Activated CD4-positive, CD25-positive, alpha-beta regulatory T cell treated with anti-CD3 and anti-CD28 coated beads, Interleukin-2, amount 50 U/mL, for 24 hours (primary cell): ENCODE data around the gene TCEAL7.

Experiments used
- ATAC-seq, 2 donors: fragments of 150-1000 bp; cut with Tn5 transposase; one replicate each; pipeline ENCODE4 v1.10.0; 2021; ENCODE audit warnings: mild to moderate bottlenecking in 1 of 2, moderate library complexity in 1 of 2

The TCEAL7 gene

DNA sequence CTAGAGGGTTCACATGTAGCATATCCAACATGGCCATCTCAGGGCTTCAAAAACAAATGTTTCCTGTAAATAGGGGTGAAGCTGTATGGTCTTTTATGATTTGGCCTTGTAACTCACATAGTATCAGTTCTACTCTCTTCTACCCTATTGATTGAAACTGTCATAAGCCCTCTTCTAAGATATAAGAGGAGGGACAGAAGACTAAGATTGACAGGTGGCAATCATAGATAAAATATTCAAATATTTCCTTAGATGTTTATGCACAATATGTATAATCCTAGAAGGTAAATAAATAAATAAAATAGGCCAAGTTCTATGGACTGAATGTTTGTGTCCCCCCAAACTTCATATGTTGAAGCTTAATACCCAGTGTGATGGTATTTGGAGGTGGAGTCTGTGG is 39.4 kb downstream of the TCEAL7 start:
- no peak for ATAC-seq

DNA sequence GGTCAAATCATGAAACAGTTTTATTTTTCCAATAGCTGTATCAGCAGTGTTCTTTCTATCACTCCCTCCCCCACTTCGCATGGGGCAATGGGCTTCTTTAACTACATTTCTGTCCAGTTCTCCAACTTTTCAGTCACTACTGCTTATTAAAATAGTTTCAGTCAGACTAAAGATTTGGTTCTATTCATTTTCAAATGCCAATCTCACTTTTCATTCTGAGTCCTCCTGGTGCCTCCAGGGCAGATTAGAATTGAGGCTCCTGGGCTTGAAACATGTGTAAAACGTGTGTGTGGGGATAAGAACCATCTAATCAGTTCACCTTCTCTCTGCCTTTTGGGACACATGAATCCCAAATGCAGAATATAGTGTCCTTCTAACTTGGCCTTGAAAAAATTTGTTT is 42.8 kb downstream of the TCEAL7 start:
- no peak for ATAC-seq

GRCh38 chrX:103373581-103373980 is 43.5 kb downstream of the TCEAL7 start:
- no peak for ATAC-seq

GRCh38 chrX:103376118-103376978 is 46.3 kb downstream of the TCEAL7 start, which contains the start of gene BEX3:
Gene BEX3, plus strand, starts transcription at chrX:103376538. Its CDS starts 984 bp downstream, at chrX:103377522.
- ATAC-seq = peak; percentile 79 to 88

DNA sequence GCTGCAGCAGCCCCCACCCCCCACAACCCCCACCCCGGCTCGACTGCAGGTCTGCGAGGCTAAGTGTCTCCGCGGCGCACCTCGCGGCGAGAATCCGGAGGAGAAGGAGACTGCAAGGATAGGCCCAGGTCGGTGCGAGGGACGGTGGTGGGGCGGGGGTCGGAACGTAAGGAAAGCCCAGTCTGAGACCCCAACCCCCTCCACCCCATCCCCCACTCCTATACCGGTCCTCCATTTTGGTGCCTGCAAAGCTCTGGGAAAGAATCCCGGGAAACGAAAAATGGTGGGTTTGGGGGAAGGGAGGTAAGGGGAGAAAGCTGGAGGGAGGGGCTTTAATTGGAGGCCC is 46.9 kb downstream of the TCEAL7 start:
- no peak for ATAC-seq

- ATAC-seq = no peak
These were observed 49.0 kb downstream of the TCEAL7 start for GRCh38 chrX:103378990-103379389.
